PC-3 (cell line): ENCODE results near the gene PDGFB. TPM values are rescaled to one million over a fixed set of nuclear protein-coding genes. Genes with fewer than 3 reads are reported as not detected.

Source experiments
- ATAC-seq: fragments of 200-7000 bp; cut with Tn5 transposase; 2 replicates; pipeline ENCODE4 v1.9.1; 2020; ENCODE audit warnings: mild to moderate bottlenecking, moderate library complexity
- BruUV-seq: library from RNA; stranded (reverse); fragments of 400-500 nt; replicated peaks from 2 replicates; lab custom pipeline; 2021; lab: Mats Ljungman, UMichigan
- CTCF ChIA-PET: fragments of 300-600 bp; sonication (Branson Sonifier 250); formaldehyde crosslinking; loops from one replicate; lab custom pipeline; 2022; ENCODE audit warnings: antibody characterized with exemption; lab: Charles Lee
- POLR2A ChIA-PET: fragments of 300-600 bp; sonication (Branson Sonifier 250); formaldehyde crosslinking; loops from one replicate; lab custom pipeline; 2022; ENCODE audit warnings: antibody characterized with exemption; ENCODE audit not compliant: unreplicated experiment; lab: Charles Lee
- DNase-seq: peaks from one replicate; pipeline ENCODE4 v3.0.0-alpha.2; 2015
- H2AFZ ChIP-seq: fragments of 300-600 bp; sonication (generic); 2 replicates; pipeline ENCODE4 v1.6.0; 2016; ENCODE audit warnings: antibody characterized with exemption, low read length
- H3F3A ChIP-seq: fragments of 300-600 bp; sonication (generic); one replicate; pipeline ENCODE4 v1.6.0; 2017; ENCODE audit warnings: antibody characterized with exemption, low read length, control low read depth, mild to moderate bottlenecking; ENCODE audit not compliant: unreplicated experiment
- H3K27ac ChIP-seq: fragments of 300-600 bp; sonication (generic); 2 replicates; pipeline ENCODE4 v1.5.1; 2016; ENCODE audit warnings: mild to moderate bottlenecking, low read length
- H3K27me3 ChIP-seq: fragments of 300-600 bp; sonication (generic); 2 replicates; pipeline ENCODE4 v1.6.1; 2016; ENCODE audit warnings: low read length, mixed read lengths
- H3K36me3 ChIP-seq: fragments of 300-600 bp; sonication (generic); 2 replicates; pipeline ENCODE4 v1.6.1; 2016; ENCODE audit warnings: low read depth, mixed run types, low read length, mixed read lengths
- H3K4me1 ChIP-seq: fragments of 300-600 bp; sonication (generic); 2 replicates; pipeline ENCODE4 v1.5.1; 2016; ENCODE audit warnings: low read length; ENCODE audit not compliant: insufficient read depth
- H3K4me2 ChIP-seq: fragments of 300-600 bp; sonication (generic); 2 replicates; pipeline ENCODE4 v1.6.0; 2016; ENCODE audit warnings: low read length
- H3K4me3 ChIP-seq: fragments of 300-600 bp; sonication (generic); 2 replicates; pipeline ENCODE4 v1.5.1; 2016; ENCODE audit warnings: mild to moderate bottlenecking, low read length, mixed read lengths
- H3K79me2 ChIP-seq: fragments of 300-600 bp; sonication (generic); 2 replicates; pipeline ENCODE4 v1.6.1; 2017; ENCODE audit warnings: low read length, mixed read lengths
- H3K9ac ChIP-seq: fragments of 300-600 bp; sonication (generic); 2 replicates; pipeline ENCODE4 v1.6.0; 2016; ENCODE audit warnings: mild to moderate bottlenecking, low read length
- H3K9me2 ChIP-seq: fragments of 300-600 bp; sonication (generic); replicated peaks from 2 replicates; pipeline ENCODE4 v1.6.1; 2016; ENCODE audit warnings: mixed run types, low read length, mixed read lengths
- H3K9me3 ChIP-seq: fragments of 300-600 bp; sonication (generic); 2 replicates; pipeline ENCODE4 v1.6.1; 2016; ENCODE audit warnings: low read length, mixed read lengths
- H4K20me1 ChIP-seq: fragments of 300-600 bp; sonication (generic); 2 replicates; pipeline ENCODE4 v1.6.1; 2016; ENCODE audit warnings: low read length, mixed read lengths
- EZH2 ChIP-seq: fragments of 300-600 bp; sonication (generic); IDR thresholded peaks from one replicate; pipeline ENCODE4 v1.6.1; 2017; ENCODE audit warnings: antibody characterized with exemption, mild to moderate bottlenecking, low read length; ENCODE audit not compliant: unreplicated experiment
- EZH2phosphoT487 ChIP-seq: fragments of 300-600 bp; sonication (generic); IDR thresholded peaks from 2 replicates; pipeline ENCODE4 v1.6.1; 2018; ENCODE audit warnings: mild to moderate bottlenecking, antibody characterized with exemption, low read length, borderline replicate concordance
- intact Hi-C: fragments of 100-400 bp; cut with micrococcal nuclease; formaldehyde crosslinking; loops from 2 replicates; pipeline ENCODE4 v1.9.0; 2023
- total RNA-seq: library from RNA; depleted of rRNA; stranded (reverse); fragments of >200 nt; gene quantifications from 2 replicates; pipeline ENCODE4 v1.2.3, GENCODE V29; 2014
- TF ChIP-seq, protein P1 (sequence below): fragments of 300-600 bp; sonication (generic); conservative IDR thresholded peaks from 2 replicates; pipeline ENCODE4 v1.5.1; 2017; ENCODE audit warnings: antibody characterized with exemption, low read depth, mild to moderate bottlenecking, low read length

Gene PDGFB
- total RNA-seq, 1 experiment from 2014 or later = 33.1 TPM

DNA sequence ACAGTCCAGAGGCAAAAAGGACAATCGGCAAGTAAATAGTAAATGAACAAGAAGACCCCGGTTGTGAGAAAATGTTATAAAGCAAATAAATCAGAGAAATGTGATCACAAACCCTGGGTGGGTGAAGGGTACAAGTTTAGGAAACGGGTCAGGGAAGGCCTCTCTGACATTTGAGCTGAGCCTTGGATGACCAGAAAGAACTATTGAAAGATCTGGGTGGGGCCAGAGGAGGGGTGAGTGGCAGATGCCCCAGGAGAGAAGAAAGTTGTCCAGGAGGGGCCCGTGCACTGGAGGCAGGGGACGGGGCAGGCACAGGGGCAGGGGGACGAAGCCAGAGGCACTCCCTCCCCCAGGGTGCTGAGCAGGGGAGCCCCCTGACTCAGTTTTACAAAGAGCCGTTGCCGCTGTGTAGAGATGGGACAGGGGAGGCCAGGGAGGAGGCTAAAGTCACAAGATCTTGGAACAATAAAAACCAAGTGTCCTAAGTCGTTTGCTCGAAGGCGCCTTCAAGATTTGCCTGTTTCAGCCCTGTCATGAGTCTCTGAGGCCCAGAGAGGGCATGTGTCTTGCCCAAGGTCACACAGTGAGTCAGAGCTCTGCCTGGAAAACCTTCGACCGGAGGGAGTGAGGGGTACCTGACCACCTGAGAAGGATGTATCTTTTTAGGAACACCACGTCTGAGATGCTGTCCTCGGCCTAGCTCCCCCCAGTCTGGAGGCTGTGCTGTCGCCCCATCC is 10.8 kb upstream of the PDGFB start:
- DNase-seq = no peak
- POLR2A ChIA-PET = no interaction called here
- Histone ChIP-seq H4K20me1 (no peaks in the 10 kb centered on the region), H3F3A (no peaks in the 10 kb centered on the region), H3K27ac (peak overlapping the region; percentile 57), H3K9me3 (no peaks in the 10 kb centered on the region), H3K79me2 (no peaks in the 10 kb centered on the region), H3K4me1 (peaks cover 39% of the 10 kb centered on the region), H2AFZ (no peak overlapping the region), H3K36me3 (no peaks in the 10 kb centered on the region), H3K9me2 (no peaks in the 10 kb centered on the region), H3K4me2 (peak overlapping the region; percentile 81), H3K27me3 (no peaks in the 10 kb centered on the region), H3K4me3 (no peak overlapping the region), H3K9ac (peak overlapping the region; percentile 45)
- intact Hi-C loops = no loop called here
- BruUV-seq = no TSS peak
- TF ChIP-seq, protein P1, sequence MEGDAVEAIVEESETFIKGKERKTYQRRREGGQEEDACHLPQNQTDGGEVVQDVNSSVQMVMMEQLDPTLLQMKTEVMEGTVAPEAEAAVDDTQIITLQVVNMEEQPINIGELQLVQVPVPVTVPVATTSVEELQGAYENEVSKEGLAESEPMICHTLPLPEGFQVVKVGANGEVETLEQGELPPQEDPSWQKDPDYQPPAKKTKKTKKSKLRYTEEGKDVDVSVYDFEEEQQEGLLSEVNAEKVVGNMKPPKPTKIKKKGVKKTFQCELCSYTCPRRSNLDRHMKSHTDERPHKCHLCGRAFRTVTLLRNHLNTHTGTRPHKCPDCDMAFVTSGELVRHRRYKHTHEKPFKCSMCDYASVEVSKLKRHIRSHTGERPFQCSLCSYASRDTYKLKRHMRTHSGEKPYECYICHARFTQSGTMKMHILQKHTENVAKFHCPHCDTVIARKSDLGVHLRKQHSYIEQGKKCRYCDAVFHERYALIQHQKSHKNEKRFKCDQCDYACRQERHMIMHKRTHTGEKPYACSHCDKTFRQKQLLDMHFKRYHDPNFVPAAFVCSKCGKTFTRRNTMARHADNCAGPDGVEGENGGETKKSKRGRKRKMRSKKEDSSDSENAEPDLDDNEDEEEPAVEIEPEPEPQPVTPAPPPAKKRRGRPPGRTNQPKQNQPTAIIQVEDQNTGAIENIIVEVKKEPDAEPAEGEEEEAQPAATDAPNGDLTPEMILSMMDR = no peak
- TF ChIP-seq EZH2phosphoT487 (no peak), EZH2 (no peak)
- ATAC-seq = no peak
- CTCF ChIA-PET = no interaction called here

DNA sequence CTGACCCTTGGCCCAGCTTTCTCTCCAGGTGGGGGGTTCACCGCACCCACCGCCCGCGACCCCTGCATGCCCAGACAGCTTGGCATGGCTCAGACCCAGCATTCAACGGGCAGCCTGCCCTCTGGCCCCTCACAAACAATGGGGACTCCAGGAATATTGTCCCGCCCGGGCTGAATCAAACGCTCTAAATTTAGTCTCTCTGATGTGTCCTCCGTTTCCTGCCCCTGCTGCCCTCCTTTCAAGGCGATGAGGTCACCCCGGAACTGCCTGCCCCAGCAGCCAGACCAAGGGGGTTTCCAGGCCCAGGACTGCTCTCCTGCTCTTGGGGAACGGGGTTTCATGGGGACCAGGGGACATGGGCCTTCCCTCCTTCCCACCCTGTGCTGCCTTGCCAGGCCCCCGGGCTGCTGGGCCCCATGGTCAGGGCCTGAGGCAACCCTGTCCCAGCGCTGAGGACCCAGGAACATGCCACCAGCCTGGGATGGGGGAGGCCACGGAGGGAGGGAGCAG is 10.1 kb upstream of the PDGFB start:
- no peak overlapping the region for H3K4me3 ChIP-seq
- intact Hi-C loops = loop anchor here (5.0 kb wide), 1 partner anchor 37 kb away; no protein-coding TSS in a partner anchor
- ATAC-seq = 0 out of 2 replicates have a peak, but pooled peaks have one; percentile 10

More for the DNA sequence above, 10.1 kb upstream of the PDGFB start:
- H3K4me1 ChIP-seq = peaks cover 39% of the 10 kb centered on the region
- no peaks in the 10 kb centered on the region for H3K27me3 ChIP-seq
- CTCF ChIA-PET = no interaction called here
- TF ChIP-seq, protein P1 = no peak
- TF ChIP-seq EZH2phosphoT487 (no peak), EZH2 (no peak)
- H3K4me2 ChIP-seq = peak overlapping the region; percentile 81
- H3K9ac ChIP-seq = peak overlapping the region; percentile 45
- H3K27ac ChIP-seq = peak overlapping the region; percentile 57
- POLR2A ChIA-PET = no interaction called here
- no peaks in the 10 kb centered on the region for H3K9me3 ChIP-seq
- no TSS peak for BruUV-seq
- no peaks in the 10 kb centered on the region for H4K20me1 ChIP-seq
- H2AFZ ChIP-seq = peak overlapping the region; percentile 46; the same call in 1 of the 2 replicates
- H3K9me2 ChIP-seq = no peaks in the 10 kb centered on the region
- no peaks in the 10 kb centered on the region for H3F3A ChIP-seq
- no peaks in the 10 kb centered on the region for H3K36me3 ChIP-seq
- H3K79me2 ChIP-seq = no peaks in the 10 kb centered on the region
- peak; percentile 38 for DNase-seq
